Measurements from ENCODE around the gene CYB561A3.

The CYB561A3 gene

DNA sequence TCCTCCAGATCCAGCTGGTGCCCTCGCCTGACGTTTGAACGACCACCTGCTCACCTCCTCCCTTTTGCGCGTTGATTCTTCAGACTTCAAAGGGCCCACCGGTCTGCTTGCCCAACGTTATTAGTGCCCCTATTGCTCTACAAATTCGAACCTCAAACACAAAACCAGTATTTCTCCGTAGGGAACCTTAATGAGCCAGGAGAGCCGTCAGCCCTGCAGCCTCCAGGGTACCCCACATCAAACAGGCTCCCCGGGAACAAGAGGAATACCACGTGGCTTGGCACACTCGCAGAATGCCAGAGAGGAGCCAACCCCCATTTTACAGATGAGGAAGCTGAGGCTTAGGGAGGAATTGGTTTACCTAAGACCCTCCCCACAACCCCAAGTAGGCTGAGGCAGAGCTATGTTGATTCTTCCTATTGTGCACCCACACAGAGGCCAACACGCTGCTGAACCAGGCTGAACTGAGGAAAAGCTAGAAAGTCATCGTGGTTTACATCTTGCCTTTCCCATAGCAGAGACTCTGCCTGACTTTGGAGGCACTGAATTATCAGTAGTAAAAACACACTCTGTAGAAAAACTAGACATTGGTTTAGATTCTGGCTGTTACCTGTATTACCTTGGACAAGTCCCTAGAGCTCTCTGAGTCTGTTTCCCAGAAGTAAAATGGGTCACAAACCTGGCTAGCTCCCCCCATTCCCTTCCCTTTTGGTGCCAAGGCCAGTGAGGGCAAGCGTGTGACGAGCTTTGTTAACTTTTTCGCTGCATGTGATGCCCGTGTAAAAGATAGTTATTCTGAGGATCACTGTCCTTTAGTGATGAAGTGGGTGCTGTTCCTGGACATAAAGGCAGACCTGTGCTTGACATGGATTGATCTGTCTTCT lies 27.9 kb downstream of the CYB561A3 start:
- no peak for DNase-seq (ENCODE audit: extremely low spot score)

DNA sequence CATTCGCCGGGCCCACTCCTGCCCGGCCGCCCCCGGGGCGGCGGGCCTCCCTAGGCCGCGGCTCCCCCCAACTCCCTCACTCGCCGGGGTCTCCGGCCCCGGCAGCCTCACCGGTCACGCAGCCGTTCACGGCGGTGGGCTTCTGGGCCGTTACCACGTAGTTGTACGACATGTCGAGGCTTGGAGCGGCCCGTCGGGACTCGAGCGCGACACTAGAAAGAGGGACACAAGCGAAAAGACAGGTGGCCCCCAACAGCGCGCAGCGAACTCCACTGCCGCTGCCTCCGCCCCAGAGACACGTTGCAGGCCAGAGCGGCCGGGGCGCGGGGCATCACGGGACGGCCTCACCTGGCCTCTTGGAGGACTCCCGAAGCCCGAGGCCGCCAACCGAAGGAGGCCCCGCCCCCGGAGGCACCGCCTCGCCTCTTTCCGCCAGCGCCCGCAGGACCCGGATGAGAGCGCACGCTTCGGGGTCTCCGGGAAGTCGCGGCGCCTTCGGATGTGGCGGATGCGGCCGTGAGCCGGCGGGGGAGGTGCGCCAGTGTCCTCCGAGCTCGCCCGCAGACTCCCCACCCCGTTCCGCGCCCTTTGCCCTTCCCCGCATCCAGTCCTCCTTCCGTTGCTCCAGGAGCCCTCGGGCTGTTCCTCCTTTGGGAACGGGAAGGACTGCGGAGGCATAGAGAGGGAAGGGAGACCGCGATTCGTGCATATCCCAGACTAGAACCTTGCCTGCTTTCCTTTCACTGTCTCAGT lies 28.7 kb downstream of the CYB561A3 start, which contains the start of the genes DDB1 and TKFC:
Gene DDB1, minus strand, starts transcription at position 309 of the 753 bp plus-strand sequence. Its CDS starts 137 bp downstream, at position 172.
Gene TKFC, plus strand, starts transcription at position 432 of the 753 bp plus-strand sequence. CDS start 1,501 bp downstream, outside the sequence.
- TF ChIP-seq, protein P1, sequence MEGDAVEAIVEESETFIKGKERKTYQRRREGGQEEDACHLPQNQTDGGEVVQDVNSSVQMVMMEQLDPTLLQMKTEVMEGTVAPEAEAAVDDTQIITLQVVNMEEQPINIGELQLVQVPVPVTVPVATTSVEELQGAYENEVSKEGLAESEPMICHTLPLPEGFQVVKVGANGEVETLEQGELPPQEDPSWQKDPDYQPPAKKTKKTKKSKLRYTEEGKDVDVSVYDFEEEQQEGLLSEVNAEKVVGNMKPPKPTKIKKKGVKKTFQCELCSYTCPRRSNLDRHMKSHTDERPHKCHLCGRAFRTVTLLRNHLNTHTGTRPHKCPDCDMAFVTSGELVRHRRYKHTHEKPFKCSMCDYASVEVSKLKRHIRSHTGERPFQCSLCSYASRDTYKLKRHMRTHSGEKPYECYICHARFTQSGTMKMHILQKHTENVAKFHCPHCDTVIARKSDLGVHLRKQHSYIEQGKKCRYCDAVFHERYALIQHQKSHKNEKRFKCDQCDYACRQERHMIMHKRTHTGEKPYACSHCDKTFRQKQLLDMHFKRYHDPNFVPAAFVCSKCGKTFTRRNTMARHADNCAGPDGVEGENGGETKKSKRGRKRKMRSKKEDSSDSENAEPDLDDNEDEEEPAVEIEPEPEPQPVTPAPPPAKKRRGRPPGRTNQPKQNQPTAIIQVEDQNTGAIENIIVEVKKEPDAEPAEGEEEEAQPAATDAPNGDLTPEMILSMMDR (IDR thresholded peaks at IDR 0.05; ENCODE audit: control extremely low read depth, extremely low read depth, low read depth, missing control alignments): no peak
- ChIA-PET CTCF (interaction anchor here (1.3 to 14.3 kb wide), 6 partner anchors 9 to 59 kb away, joined by 4 to 501 read pairs (median 41); partner anchors contain the start of genes CYB561A3, TMEM138 and TMEM216), POLR2A (no interaction called here)
- DNase-seq (ENCODE audit: extremely low spot score): peak; percentile 99

More for the DNA sequence above, 27.9 kb downstream of the CYB561A3 start:
- CTCF ChIA-PET: interaction anchor here (1.0 to 14.3 kb wide), 8 partner anchors 8 to 101 kb away, joined by 3 to 501 read pairs (median 6); partner anchors contain the start of genes CYB561A3, TMEM138 and TMEM216
- TF ChIP-seq, protein P1 (IDR thresholded peaks at IDR 0.05; ENCODE audit: control extremely low read depth, extremely low read depth, low read depth, missing control alignments): no peak
- POLR2A ChIA-PET: interaction anchor here (0.6 to 1.1 kb wide), 3 partner anchors 22 to 27 kb away, joined by 3 to 5 read pairs (median 4); partner anchors contain the start of gene CYB561A3

DNA sequence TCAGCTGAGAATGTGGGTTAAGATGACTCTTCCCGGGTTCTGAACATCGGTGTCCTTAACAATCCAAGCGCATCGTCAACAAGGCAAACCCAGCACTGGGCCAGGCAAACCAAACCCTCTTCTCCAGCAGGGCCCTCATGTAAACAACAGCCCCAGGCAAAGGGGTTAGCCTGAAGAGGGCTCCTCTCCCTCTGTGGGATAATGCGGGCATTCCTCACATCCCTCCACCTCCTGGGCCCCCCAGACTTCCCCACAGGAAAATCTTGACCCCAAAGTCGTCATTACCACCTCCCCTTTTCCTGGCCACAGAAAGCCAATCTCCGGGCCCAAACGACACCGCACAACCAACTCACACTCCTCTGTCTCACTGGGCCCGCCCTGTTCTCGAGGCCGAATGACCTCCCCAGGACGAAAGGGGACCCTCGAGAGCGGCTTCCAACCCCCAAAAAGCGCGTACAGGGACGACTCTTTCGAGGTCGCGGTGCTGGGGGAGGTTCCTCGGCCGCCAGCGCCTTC lies 29.3 kb downstream of the CYB561A3 start:
- ChIA-PET CTCF (interaction anchor here (1.2 to 6.5 kb wide), 2 partner anchors 53 to 384 kb away, joined by 3 to 48 read pairs; no protein-coding TSS in a partner anchor), POLR2A (interaction anchor here (1.6 kb wide), 1 partner anchor 10 kb away, joined by 6 read pairs; no protein-coding TSS in a partner anchor)
- DNase-seq (ENCODE audit: extremely low spot score): no peak
- TF ChIP-seq, protein P1 (IDR thresholded peaks at IDR 0.05; ENCODE audit: control extremely low read depth, extremely low read depth, low read depth, missing control alignments): no peak

DNA sequence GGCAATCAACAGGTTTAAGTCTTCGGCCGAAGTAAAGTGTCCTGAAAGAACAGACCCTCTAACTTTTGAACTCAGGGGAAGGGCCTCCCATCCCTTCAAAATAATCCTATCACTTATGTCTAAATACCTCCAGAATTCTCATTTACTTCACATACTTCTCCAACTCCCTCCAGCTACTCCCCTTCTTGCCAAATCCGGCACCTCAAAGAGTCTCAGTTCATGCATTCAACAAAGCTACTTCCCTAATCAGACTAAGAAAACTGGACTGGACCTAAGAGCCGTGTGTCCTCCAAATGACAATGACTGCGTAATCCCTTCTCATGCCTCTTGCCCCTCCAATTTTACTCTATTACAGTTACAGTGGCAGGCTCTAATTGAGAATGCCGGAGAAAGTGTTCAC lies 30.0 kb downstream of the CYB561A3 start:
- TF ChIP-seq, protein P1 (IDR thresholded peaks at IDR 0.05; ENCODE audit: control extremely low read depth, extremely low read depth, low read depth, missing control alignments): no peak
- DNase-seq (ENCODE audit: extremely low spot score): no peak
- CTCF ChIA-PET: interaction anchor here (0.8 to 6.5 kb wide), 5 partner anchors 26 to 383 kb away, joined by 3 to 48 read pairs (median 3); no protein-coding TSS in a partner anchor

DNA sequence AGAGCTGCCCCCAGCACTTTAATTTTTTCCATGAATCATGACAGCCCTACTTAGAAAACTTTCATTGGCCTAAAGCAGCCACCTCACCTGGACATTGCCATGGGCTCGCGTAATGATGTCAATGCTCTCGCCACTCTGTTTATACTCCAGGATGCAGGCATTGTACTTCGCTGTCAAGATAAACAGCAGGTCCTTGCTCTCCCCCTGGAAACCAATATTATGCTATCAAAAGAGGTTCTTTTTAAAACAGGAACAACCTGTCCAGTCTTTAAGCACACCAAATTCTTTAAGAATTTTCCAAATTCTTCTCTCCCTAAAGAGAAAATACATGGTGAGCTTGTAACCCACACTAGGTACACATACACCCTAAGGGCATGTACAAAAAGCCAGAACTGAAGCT lies 31.8 kb downstream of the CYB561A3 start:
- TF ChIP-seq, protein P1 (IDR thresholded peaks at IDR 0.05; ENCODE audit: control extremely low read depth, extremely low read depth, low read depth, missing control alignments): no peak
- CTCF ChIA-PET: interaction anchor here (1.2 to 6.5 kb wide), 3 partner anchors 55 to 105 kb away, joined by 4 to 48 read pairs (median 5); partner anchors contain the start of gene TMEM216

More for the DNA sequence above, 30.0 kb downstream of the CYB561A3 start:
- POLR2A ChIA-PET: interaction anchor here (0.6 to 1.6 kb wide), 2 partner anchors 9 to 24 kb away, joined by 3 to 6 read pairs; no protein-coding TSS in a partner anchor

More for the DNA sequence above, 31.8 kb downstream of the CYB561A3 start:
- POLR2A ChIA-PET: interaction anchor here (0.8 to 1.4 kb wide), 3 partner anchors 17 to 54 kb away, joined by 4 to 6 read pairs (median 4); partner anchors contain the start of gene CYB561A3
- DNase-seq (ENCODE audit: extremely low spot score): no peak

Data from GM10248 (cell line).